HG02938 (cell line): Measurements from ENCODE around the gene ST6GALNAC4.
"Not testable (repeated sequence)": the region's sequence is repeated elsewhere in the genome, so short reads cannot be mapped to it uniquely, and the experiment has no call there.

ENCODE experiments used
- ATAC-seq: cut with Tn5 transposase; IDR thresholded peaks from one replicate; pipeline ENCODE4 v1.9.1; 2021; ENCODE audit warnings: mild to moderate bottlenecking, moderate library complexity; ENCODE audit not compliant: unreplicated experiment

The ST6GALNAC4 gene

DNA sequence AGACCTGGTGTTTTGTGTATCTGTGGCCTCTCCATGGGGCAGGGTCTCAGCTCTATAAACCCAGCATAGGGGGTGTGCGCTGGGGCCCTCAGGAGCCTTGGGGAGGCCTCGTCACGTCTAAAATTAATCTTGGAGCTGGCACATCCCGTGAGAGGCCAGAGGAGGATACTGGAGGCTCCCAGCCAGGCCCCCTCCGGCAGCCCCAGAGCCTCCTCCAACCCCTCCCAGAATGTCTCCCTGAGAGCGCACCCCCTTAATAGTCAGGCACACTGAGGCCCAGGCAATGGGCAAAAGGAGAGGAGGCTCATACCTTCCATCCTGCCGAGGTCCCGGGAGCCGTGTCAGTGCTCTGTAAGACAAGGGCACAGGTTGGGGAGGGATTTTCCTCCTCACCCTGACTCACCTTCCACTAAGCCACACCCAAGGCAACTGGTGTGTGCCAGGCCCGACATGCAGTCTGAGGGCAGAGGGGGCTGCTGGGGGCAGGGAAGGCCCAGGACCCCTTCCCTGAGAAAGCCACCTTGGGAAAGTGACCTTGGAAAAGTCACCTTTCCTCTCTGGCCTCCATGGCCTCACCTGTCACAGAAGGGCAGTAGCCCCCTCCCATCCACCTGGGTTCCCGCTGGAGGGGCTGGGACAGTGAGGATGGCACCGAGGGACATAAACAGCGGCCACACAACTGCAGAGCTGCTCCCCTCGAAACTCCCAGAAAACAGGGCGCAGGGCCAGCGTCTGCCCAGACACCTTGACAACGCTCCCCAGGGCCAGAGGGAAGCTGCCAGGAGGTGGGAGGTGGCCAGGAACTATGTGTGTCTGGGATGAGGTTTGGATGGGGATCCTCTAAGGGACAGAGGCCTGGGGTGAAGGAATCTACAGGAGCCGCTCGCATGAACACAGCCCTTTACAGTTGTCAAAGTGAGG, 42.3 kb downstream of the ST6GALNAC4 start:
- ATAC-seq = no peak

DNA sequence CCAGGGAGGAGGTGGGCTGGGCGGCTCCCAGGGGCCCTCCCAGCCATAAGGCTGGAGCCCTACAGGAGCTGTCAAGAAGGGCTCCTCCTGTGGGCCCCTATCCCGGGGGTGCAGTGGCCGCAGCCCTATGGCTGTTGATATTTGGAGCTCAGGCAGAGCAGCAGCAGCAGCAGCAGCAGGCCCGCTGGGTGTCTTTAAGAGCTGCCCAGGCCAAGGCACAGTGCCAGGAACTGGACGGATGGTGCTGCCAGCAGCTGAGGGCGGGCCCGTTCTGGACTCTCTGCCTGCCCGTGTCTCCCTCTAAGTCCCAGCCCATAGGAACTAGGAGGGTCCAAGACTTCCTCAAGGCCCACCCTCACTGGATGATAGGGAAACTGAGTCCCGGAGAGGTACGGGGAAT, 43.0 kb downstream of the ST6GALNAC4 start:
- ATAC-seq = no peak

DNA sequence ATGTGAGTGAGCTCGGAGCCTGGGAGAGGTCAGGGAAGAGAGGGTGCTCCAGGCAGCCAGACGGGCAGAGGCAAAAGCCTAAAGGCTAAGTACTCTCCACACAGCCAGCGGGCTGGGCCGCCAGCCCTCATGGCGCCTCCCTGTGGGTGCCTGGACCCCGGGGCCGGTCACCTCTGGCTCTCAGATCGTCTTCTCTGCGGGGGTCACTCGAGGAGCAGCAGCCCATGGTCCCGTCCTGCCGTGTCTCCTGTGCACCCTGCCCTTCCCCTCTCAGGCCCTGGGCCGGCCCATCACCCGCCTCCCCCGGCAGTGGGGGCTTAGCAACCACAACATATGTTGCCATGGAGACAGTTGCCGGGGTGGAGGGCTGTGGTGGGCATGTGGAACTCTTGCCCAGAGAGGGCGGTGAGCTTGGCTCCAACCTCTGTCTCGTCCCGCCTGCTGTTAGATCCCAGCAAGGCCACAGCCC, 43.6 kb downstream of the ST6GALNAC4 start:
- no peak for ATAC-seq

DNA sequence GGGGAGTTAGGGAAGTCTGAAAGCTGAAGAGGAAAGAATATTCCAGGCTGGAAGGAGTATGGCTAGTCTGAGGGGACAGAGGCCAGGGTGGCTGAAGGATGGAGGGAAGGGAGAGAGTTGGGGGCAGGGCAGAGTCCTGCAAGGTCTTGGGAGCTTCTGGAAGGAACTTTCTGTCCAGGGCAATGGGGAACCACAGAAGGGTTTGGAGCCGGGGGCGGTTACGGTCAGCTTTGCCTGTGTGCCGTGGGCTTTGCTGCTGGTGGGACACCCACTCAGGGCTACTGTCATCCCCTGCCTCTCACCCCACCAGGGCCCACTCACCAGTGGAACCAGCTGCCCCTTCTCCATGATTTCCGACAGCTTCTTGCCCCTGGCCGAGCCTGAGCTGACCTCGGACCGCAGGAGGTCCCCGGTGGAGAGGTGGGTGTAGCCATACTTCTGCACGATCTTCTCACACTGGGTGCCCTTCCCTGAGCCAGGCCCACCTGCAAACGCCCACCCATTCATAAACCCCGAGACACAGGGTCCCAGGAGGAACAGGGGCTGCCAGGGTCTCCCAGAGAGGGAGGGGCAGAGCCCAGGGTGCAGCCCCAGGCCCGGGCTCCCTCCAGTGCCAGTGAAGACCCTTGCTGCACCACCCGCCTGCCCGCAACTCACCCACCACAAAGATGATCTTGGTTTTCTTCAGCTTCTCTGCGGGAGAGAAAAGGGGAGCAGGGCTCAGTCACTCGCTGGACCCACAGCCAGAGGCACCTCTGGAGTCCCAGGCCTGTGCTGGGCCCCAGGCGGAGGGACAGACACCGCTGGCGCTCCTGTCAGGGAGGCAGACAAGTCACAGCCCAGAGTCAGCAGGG, 44.2 kb downstream of the ST6GALNAC4 start:
- ATAC-seq = no peak

DNA sequence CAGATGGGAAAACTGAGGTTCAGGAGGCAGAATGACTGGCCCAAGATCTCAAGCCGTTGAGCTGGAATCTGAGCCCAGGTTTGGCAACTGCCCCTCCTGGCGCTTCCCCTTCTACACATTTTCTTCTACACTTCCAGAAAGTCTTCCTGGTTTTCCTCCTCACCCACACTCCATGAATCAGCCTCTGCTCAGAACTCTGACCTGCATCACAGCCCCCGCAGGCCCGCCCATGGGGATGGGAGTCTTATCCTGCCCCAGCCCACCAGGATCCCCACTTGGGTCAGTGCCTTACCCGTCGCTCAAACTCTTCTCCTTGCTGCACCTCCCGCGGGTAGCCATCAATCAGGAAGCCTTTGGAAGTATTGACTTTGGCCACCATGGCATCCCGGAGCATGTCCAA, 45.3 kb downstream of the ST6GALNAC4 start:
- ATAC-seq = no peak

DNA sequence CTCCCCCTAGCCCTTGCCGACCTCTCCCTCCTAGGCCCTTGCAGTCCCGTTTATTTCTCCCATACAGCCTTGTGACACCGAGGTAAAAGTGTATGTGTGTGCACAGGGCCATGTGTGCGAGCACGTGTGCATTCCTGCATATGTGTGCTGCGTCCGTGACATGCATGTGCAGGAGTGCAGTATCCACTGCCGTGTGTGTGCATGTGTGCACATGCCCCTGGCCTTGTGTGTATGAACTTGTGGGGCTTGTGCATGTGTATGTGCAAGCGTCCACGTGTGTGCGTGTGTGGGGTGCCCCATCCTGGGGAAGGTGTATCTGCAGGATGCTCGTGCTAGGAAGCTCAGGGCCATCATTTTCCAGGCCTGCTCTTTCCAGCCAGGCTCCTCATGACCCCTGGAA, 46.0 kb downstream of the ST6GALNAC4 start:
- ATAC-seq = no peak

DNA sequence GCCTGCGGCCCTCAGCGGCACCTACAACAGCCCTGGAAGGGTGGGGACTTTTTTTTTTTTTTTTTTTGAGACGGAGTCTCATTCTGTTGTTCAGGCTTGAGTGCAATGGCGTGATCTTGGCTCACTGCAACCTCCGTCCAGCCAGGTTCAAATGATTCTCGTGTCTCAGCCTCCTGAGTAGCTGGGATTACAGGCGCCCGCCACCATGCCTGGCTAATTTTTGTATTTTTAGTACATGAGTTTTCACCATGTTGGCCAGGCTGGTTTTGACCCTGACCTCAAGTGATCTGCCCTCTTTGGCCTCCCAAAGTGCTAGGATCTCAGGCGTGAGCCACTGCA, 46.7 kb downstream of the ST6GALNAC4 start:
- not testable (repeated sequence) for ATAC-seq

DNA sequence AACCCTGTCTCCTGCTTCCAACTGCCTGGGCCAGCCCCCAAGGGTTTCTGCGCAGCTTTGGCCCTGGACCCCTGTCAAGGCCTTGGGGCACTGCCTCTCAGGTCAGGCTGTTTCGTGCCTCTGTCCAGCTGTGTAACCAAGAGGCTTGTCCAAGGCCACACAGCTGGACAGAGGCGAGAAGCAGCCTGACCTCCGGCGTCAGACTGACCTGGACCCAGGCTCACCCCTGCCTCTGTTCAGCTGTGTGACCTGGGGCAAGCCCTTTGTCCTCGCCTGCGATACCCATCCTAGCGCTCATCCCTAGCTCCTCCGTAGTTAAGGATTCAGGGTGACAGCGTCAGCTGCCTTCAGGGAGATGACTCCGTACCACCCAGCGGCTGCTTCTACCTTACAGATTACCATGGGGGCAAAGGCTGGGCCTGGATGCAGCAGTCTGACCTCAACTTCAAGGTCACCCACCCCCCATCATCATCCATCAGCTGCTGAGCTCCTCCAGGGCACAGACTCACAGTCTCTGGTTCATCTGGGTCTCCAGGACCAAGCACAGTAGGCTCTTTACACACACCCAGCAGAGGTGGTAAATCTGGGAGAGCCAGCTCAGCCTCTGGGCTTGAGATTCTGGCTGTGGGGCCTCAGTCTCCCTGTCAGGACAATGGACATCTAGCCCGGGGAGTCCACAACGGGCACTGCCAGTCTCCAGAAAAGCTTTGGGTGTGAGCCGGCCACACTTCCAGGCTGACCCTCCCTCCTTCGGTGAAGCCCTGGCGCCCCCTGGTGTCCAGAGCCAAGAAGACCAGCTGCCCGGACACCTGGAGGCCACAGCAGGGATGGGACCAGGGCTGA, 47.3 kb downstream of the ST6GALNAC4 start:
- ATAC-seq = no peak

DNA sequence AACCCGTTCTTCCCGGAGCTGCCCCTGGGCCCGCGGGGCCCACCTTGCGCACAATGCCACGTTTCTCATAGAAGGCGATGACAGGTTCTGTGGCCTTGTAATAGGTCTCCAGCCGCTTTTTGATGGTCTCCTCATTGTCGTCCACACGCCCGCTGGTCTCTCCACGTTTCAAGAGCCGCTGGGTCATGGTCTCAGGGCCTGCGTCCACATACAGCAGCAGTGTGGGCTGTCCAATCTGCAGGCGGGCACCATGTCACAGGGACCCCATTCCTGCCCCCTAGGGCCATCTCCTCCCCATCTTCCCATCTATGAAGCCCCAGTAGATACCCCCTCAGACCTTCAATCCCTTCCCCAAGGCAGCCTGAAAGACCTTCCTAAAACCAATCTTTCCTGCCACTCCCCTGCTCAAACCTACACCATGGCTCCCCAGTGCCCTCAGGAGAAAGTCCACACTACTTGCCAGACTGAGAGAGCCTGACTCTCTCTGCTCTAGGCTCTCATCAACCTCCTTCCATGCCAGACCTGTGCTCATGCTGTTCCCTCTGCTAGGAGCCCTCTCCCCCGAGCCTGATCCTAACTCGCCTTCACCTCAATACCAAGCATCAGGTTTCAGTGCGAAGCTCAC, 48.5 kb downstream of the ST6GALNAC4 start:
- no peak for ATAC-seq

DNA sequence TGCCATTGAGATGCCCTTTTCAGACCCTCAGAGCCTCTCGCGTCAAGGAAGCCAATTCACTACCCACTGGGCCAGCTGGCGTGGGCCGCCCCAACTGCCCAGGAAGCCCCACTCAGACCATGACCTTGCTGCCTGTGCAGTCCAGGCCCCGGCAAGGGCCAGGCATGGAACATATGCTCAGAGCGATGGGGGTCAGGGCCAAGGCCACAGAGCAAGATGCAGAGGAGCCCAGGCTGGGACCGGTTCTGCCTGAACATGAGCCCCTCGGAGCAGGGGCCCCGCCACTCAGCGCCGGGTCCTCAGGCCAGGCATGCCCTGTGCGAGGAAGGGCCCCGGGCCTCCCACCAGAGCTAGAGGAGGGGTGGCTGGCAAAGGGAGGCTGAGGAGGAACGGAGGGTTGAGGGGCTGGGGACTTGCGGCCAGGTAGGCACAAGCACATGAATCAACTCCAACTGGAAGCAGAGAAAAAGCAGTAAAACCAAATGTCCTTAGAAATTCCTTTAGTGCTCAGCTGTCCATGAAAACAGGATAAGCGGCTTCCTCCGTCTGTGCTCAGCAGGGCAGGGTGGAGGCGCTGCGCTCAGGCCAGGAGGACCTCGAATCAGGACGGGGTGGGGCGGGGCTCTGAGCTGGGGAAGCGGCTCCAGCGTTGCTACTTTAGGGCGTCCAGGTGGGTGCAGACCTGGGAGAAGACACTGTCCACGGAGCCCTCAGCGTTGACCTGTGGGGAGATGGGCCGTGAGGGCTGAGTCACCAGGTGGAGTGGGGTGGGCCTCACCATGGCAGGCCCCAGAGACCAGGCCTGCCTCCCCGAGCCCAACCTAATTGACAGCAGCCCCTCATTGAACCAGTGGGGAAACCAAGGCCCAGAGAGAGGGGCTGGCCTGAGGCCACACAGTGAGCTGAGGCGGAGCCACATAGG, 49.2 kb downstream of the ST6GALNAC4 start:
- no peak for ATAC-seq

DNA sequence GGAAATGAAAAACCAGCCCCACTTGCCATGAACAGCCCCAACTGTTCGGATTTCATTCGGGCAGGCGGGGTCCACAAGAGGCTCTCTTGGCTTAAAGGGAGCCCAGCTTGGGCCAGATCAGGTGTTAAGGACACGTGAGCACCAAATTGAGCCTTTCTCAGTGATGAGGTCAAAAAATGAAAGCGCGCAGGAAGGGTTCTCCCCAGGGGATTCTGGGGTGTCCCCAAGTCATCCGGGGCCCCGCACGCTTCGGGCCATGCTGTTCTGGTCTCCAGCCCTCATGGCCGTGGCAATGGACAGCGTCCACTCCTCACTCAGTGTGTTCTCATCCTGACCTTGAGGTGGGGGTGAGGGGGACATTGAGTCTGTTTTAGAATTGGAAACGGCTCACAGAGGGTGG, 50.3 kb downstream of the ST6GALNAC4 start:
- no peak for ATAC-seq

DNA sequence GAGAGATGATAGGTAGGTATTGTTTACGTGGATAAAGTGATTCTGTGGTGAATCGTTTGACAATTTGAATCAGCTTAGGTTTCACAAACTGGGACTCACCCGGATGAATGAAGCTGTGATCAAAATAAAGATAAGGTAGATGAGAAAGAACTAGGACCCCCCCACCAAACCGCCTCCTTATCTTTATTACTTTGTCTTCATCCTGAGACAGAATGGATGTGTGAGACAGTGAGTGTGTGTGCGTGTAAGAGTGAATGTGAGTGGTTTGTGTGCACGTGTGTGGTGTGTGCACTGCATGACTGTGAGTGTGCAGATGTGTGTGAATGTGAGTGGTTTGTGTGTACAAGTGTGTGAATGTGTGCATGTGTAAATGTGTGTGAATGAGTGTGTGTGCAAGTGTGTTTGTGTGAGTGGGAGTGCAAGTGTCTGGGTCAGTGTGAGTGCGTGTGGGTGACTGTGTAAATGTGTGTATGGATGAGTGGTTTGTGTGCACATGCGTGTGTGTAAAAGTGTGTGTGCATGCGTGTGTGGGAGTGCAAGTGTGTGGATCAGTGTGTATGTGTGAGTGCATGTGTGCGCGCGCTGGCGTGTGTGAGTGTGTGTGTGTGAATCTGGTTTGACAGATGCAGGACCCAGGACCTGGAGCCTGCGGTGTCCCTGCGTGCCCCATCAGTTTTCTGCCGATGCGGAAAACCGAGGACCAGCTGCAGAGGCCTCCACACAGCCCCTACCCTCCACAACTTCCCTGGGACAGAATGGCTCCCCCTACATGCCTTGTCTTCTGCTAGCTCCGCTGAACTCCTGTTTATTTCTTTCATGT, 51.0 kb downstream of the ST6GALNAC4 start:
- no peak for ATAC-seq

DNA sequence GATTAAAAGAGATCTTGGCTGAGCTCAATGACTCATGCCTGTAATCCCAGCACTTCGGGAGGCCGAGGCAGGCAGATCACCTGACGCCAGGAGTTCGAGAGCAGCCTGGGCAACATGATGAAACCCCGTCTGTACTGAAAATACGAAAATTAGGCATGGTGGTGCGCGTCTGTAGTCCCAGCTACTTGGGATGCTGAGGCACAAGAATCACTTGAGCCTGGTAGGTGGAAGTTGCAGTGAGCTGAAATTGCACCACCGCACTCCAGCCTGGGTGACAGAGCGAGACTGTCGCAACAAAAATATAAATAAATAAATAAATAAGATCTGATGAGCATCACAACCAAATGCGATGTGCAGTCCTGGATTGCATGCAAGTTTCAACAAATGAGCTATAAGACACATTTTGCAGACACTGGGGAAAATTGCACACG, 53.6 kb downstream of the ST6GALNAC4 start:
- no peak for ATAC-seq

DNA sequence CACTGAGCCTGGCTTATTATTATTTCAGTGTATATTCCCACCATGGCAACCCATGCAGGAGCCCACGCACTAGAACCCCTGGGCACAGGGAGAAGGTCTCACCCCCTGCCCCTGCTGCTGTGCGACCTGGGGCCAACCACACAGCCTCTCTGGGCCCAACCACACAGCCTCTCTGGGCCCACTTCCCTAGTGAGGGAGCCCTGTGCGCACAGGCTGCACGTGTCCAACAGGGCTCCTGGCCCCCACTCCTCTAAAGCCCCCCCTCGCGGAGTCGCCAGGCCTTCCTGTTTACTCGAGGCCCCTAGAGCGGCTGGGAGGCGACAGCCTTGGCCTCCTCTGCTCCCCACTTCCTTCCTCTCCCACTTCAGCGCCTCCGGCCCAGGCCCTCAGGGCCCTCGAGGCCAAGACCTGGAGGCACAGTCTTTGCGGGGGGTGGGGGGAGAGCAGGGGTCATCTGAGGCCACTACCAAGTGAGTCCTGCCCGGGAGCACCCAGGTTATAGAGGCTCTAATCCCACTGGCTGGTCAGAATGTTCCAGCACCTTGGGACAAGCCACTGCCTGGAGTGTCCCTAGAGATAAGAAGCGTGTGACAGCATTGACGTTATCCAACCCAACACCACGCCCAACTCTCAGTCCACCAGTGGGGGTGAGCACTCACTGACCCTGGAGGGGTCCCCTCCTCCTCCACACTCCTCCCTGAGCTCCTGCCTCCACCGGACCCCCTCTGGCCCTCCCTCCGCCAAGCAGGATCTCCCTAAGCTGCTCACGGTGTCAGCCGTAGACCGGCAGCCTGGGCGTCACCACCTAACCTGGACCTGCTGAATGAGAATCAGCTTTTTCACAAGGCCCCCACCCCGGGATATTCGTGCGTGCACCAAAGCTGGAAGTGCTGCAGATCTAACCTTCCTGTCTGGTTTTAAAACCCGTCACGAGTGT, 54.5 kb downstream of the ST6GALNAC4 start:
- ATAC-seq = no peak

DNA sequence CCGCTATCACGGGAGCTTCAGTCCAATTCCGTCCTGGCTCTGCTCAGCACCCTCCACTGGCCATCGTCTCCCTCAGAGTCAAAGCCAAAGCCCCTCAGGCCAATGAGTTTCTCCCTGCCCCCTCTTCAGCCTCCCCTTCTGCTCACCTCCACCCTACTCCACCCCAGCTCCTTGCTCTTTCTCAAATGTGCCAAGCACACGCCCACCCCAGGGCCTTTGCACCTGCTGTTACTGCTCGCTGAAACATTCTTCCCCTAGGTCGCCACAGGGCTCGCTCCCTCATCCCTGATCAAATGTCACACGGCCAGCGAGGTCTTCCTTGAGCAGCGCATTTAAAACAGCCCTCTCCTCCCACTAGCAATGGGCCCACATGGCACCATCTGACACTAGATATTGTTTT, 56.1 kb downstream of the ST6GALNAC4 start:
- no peak for ATAC-seq

DNA sequence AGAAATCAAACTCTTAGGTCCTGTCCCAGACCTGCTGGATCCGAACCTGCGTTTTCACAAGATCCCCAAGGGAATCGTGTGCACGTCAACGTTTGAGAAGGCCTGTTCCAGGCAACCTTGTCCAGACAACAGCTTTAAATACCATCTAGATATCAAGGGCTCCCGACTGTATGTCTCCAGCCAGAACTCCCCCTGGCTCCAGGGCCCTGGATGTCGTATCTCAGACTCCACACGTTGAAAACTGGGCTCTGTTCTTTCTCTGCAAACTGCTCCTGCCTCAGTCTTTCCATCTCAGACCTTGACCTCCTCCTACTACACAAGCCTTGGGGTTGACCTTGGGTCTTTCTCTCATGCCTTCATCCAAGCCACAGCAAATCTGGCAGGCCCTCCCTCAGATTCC, 56.6 kb downstream of the ST6GALNAC4 start:
- ATAC-seq = no peak

DNA sequence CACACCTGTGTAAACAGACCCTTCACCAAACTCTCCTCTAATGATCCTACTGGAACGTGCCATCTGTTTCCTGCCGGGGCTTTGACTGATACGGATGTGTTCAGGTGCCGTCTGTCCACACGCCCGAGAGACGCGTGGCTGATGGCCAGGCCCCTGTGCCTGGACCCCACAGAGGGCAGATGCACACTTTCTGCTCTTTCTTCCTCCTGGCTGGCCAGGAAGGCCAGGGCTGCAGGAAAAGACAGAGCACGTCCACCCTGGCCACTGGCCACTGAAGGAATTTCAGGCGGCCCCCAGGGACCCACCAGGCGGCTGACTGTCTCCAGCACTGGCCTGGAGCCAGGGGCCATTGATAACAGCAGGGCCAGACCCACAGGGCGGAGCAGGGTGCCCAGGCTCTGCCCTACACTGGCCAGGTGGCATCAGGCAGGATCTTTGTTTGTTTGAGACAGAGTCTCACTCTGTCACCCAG, 58.8 kb downstream of the ST6GALNAC4 start:
- ATAC-seq = no peak
